Vagina (tissue), 2 donors: ENCODE results near the gene GFRAL.

Source experiments
- CTCF ChIP-seq, 3 experiments: fragments of 450-650 bp in 2 of 3; fragments of 200-600 bp in 1 of 3; sonication (generic) in 1 of 3; IDR thresholded peaks; one replicate each; pipeline ENCODE4 v1.5.1; 2017 to 2019; ENCODE audit warnings: antibody characterized with exemption in 3 of 3, mild to moderate bottlenecking in 2 of 3, moderate library complexity in 2 of 3
- POLR2A ChIP-seq, 2 donors: fragments of 450-650 bp; IDR thresholded peaks; one replicate each; pipeline ENCODE4 v1.6.1; 2017; ENCODE audit warnings: antibody characterized with exemption in 2 of 2, mild to moderate bottlenecking in 2 of 2, moderate library complexity in 2 of 2
- POLR2AphosphoS5 ChIP-seq, 2 donors: sonication (generic); formaldehyde crosslinking; IDR thresholded peaks; one replicate each; pipeline ENCODE4 v1.9.0; 2017; ENCODE audit warnings: antibody characterized with exemption in 2 of 2, mild to moderate bottlenecking in 2 of 2, low read depth in 1 of 2; ENCODE audit not compliant: insufficient read depth in 1 of 2

- no peak for TF ChIP-seq POLR2AphosphoS5 (IDR thresholded peaks at IDR 0.05; ENCODE audit: insufficient read depth in 1 of 2, low read depth in 1 of 2)
- TF ChIP-seq CTCF (IDR thresholded peaks at IDR 0.05): no peak
- no peak for TF ChIP-seq POLR2A (IDR thresholded peaks at IDR 0.05)
Measured at GRCh38 chr6:55443238-55444134, 116.2 kb downstream of the GFRAL start.
